NCI-H1105 treated with DMSO at 0.1 percent for 48 hours (cell line): ENCODE measurements around the gene GPER1.
"Not testable (repeated sequence)": the region's sequence is repeated elsewhere in the genome, so short reads cannot be mapped to it uniquely, and the experiment has no call there.

Experiments used
- DNase-seq: peaks from one replicate; lab custom pipeline; 2025; lab: John Stamatoyannopoulos, UW

GPER1 gene

GRCh38 chr7:1103789-1104515 is 16.0 kb downstream of the GPER1 start:
- no peak for DNase-seq

GRCh38 chr7:1104516-1105179 is 16.7 kb downstream of the GPER1 start:
- no peak for DNase-seq

- DNase-seq: no peak
These were observed 17.3 kb downstream of the GPER1 start for GRCh38 chr7:1105189-1105588.

GRCh38 chr7:1106063-1106792 is 18.3 kb downstream of the GPER1 start:
- DNase-seq: no peak

GRCh38 chr7:1106793-1107421 is 19.0 kb downstream of the GPER1 start:
- no peak for DNase-seq

GRCh38 chr7:1108264-1108920 is 20.5 kb downstream of the GPER1 start:
- DNase-seq: no peak

GRCh38 chr7:1109581-1110310 is 21.8 kb downstream of the GPER1 start:
- DNase-seq: no peak

GRCh38 chr7:1110358-1110757 is 22.4 kb downstream of the GPER1 start:
- DNase-seq: no peak

GRCh38 chr7:1111156-1111555 is 23.2 kb downstream of the GPER1 start:
- no peak for DNase-seq

- no peak for DNase-seq
These were observed 24.2 kb downstream of the GPER1 start for GRCh38 chr7:1112109-1112508.

GRCh38 chr7:1112625-1113547 is 25.0 kb downstream of the GPER1 start:
- no peak for DNase-seq

- DNase-seq: no peak
These were observed 25.6 kb downstream of the GPER1 start for GRCh38 chr7:1113548-1113885.

GRCh38 chr7:1114088-1114487 is 26.2 kb downstream of the GPER1 start:
- no peak for DNase-seq

- no peak for DNase-seq
These were observed 26.6 kb downstream of the GPER1 start for GRCh38 chr7:1114505-1114904.

- DNase-seq: not testable (repeated sequence)
These were observed 27.5 kb downstream of the GPER1 start for GRCh38 chr7:1115171-1116045.

- not testable (repeated sequence) for DNase-seq
These were observed 28.6 kb downstream of the GPER1 start for GRCh38 chr7:1116383-1117008.

- DNase-seq: no peak
These were observed 29.5 kb downstream of the GPER1 start for GRCh38 chr7:1117321-1117928.

- no peak for DNase-seq
These were observed 31.3 kb downstream of the GPER1 start for GRCh38 chr7:1119201-1119600.
